ENCODE data around the gene PAXIP1.

DNA sequence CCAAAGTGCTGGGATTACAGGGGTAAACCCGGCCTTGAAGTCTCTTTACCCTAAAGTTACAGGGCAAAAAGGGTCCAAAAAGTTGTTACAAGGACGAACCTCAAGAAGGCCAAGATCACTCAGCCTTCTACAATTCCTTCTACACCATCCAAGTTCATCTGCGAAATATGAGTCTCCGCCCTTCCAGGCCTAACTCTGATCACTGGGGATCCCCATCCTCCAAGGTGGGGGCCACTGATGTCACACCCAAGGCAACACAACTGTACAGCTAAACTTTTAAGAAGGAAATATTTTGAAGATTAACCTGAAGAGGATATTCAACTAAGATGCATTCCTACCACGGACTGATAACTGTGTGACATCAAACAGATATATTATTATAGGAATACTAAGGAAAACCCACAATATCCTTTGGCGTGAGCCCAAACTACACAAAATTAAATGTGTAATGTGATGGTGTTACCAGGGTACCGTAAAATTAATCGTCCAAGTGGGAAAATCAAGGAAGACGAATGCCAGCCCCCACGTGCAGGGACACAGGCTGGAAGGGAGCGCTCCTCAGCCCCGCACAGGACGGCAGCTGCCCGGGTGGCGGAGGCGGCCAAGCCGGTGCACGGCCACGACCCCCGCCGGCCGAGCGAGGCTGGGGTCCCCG lies 1.0 kb downstream of the PAXIP1 start:
- TF ChIP-seq, protein P1, sequence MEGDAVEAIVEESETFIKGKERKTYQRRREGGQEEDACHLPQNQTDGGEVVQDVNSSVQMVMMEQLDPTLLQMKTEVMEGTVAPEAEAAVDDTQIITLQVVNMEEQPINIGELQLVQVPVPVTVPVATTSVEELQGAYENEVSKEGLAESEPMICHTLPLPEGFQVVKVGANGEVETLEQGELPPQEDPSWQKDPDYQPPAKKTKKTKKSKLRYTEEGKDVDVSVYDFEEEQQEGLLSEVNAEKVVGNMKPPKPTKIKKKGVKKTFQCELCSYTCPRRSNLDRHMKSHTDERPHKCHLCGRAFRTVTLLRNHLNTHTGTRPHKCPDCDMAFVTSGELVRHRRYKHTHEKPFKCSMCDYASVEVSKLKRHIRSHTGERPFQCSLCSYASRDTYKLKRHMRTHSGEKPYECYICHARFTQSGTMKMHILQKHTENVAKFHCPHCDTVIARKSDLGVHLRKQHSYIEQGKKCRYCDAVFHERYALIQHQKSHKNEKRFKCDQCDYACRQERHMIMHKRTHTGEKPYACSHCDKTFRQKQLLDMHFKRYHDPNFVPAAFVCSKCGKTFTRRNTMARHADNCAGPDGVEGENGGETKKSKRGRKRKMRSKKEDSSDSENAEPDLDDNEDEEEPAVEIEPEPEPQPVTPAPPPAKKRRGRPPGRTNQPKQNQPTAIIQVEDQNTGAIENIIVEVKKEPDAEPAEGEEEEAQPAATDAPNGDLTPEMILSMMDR (IDR thresholded peaks at IDR 0.05): no peak
- TF ChIP-seq POLR2A (IDR thresholded peaks at IDR 0.05): no peak

All from right lobe of liver (tissue), 4 donors.